NCI-H1436 treated with DMSO at 0.1 percent for 48 hours (cell line): Measurements from ENCODE around the gene UBTD2.

Experiments used
- DNase-seq: peaks from one replicate; lab custom pipeline; 2025; lab: John Stamatoyannopoulos, UW

UBTD2 gene

DNA sequence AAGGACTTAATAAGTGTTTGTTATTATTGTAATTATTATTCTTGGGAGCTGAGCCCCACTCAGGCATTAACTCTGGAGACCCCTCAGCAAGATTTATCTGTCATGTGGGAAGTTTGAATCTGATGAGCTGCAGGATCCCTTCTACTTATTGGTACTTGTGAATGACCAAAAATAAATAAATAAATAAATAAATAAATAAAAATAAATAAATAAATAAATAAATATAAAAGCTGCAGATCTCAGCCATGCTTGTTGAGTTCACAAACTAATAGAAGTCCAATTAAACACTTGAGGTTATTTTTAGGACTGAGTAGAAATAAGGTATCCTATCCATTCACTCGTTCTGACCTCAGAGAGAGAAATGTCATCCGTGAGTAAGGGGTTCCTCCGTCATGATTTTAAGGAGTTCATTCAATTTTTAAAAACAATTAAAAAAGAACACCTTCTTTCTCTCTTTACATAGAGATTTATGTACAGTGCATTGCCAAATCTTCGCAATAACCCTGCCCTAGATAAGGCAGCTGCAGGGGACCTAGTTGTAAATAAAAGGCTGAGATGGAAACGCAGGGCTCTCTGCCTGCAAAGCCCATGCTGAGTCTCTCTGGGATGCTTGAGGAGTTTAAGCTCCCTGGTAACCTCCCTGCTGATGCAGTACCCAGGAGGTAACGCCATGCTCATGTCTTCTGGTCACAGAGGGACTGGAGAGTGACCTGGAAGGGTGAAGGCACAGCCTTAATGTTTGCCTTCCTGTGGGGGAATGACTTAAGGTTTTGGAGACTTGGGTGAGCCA, 88.4 kb downstream of the UBTD2 start:
- DNase-seq = no peak

DNA sequence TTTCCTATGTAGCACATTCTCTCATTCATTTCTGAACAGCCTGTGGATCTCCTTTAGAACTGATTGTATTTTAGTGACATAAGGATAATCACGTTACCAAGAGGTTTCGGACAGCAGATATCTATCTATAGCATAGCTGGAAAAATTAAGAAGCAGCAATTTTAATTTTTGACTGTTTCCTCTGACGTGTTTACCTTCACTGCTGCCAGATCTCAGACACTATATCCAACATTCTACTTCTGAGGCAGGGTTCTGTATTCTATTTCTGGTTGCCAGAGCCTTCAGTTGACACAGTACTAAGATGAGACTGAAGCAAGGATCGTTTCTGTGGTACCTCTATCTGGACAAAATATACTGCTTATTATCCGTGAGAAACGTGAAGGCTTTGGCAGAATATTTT, 89.7 kb downstream of the UBTD2 start, which contains the start of gene EFCAB9:
Gene EFCAB9, plus strand, starts transcription at position 301 of the 400 bp plus-strand sequence. Its CDS starts 1 bp downstream, at position 302.
- DNase-seq = no peak

DNA sequence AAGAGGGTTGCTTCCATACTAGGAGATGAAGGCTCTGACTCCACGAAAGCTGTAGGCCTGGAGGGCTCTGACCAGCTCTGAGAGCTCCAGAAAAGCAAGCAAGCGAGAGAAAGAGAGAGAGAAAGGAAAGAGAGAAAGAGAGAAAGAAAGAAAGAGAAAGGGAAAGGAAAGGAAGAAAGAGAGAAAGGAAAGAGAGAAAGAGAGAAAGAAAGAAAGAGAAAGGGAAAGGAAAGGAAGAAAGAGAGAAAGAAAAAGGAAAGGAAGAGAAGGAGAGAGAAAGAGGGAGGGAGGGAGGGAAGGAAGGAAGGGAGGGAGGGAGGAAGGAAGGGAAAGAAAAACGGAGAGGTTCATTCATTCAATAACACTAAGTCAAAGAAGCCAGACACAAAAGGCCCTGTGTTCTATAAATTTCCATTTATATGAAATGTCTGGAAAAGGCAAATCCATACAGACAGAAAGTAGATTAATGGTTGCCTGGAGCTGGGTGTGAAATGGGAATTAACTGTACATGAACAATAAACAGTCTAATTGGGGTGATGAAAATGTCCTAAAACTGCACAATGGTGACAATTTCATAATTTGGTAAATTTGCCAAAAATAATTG, 93.8 kb downstream of the UBTD2 start:
- no peak for DNase-seq

DNA sequence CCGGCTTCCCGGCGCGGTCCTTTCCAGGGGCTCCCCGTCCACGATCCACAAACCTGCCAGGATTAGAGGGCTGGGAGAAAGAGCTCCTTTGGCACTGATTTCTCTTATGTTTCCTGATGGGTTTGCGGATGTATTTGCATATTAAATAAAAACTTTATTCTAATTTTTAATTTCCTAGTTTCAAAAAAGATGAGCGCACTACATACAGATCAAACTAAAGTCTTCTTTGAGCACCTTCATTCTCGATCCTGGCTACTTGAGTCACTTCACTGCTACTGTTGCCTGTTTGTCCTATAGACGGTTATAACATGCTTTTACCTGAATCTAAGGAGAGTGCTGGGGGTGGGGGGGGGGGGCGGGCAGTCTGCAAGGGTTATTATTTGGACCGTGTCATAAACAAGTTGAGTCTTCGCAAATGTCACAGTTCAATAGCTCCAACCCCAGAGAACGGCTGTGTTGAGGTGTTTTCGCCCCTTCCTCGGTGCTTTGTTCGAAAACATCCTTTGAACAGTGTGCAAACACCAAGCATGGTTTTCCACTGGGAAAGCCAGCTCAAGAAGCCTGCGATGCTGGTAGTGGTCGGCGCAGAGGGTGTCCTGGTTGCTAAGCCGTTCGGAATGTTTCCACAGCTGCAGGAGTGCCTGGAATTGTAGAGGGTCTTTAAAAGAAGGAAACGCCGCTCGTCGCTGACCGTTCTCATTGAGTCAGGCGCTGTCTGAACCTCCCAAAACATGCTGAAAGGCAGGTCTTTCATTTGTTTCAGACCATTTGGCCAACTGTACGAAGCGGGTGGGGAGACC, 94.5 kb downstream of the UBTD2 start:
- DNase-seq = no peak

DNA sequence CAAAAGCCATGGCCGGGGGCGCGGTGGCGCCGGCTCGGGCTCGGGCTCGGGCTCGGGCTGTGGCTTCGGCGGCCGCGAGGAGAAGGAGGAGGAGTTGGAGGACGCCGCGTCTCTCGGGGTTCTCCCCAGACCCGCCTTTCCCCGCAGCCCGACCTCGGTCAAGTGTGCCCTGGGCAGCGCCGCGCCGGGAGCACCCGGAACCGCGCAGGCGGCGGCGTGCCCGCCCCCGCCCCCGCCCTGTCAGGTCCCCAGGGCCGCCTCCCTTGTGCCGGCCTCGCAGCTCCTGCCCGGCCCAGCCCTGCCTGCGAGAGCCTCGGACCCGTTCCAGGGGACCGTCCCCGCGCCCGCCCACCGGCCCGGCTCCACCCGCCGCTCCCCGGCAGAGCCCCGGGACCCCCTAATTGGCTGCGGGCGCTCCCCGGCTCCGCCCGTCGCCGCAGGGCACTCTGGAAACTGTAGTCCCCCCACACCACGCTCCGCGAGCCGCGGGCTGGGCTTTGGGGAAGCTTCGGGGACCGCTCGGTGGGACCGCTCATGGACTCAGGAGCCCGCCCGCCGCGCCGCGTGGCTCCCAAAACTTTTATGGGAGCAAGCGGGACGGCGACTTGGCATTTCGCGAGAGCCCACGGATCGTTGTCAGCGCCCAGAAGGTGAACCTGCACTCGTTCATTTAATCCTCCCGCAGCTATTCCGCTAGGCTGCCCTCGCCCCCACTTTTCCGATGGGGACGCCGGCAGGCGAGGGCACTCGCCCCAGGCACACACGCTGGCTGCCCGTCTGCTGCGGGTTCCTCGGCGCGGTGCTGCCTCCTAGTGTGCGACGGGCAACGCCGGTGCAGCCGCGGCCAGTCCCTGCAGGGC, 95.3 kb downstream of the UBTD2 start, which contains the start of gene STK10:
Gene STK10, minus strand, starts transcription at position 192 of the 860 bp plus-strand sequence. Its CDS starts 182 bp downstream, at position 10.
- peak; percentile 5 for DNase-seq

DNA sequence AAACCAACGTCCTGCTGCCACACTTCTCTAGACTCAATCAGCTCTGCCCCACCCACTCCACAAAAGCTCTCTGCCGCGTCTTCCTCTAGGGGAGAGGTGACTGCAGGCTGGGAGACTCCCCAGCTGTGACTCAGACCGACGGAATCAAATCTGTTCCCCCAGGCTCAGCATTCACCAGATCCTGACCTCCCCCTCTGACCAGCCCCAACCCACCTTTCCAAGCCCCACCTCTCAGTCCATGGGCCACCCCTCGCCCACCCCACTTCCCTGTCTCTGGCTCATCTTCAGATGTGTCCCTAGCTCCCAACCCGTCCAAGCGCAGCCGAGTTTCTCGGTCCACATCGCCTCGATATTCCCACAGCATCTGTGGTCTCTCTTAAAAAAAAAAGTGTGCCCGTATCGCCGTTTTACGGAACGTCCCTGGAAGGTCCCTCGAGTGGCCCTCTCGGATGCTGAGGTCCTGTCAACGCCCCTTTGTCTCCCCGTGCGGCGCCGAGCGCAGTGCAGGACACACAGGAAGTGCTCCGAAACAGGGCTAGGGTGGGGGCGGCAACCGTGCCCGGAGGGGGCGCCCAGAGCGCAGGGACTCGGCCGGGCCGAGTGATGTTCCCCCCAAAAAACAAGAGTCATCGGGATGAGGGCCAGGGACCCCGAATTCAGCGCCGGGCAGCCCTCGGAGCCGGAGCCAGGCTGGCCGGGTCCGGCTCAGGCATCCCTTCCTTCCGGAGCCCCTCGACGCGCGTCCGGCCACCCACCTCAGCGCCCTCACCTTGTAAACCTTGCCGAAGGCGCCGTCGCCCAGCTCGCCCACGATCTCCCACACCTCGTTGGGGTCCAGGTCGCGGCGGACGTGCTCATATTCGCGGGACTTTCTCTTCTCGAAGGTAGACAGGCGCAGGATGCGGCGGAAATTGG, 96.2 kb downstream of the UBTD2 start:
- no peak for DNase-seq

DNA sequence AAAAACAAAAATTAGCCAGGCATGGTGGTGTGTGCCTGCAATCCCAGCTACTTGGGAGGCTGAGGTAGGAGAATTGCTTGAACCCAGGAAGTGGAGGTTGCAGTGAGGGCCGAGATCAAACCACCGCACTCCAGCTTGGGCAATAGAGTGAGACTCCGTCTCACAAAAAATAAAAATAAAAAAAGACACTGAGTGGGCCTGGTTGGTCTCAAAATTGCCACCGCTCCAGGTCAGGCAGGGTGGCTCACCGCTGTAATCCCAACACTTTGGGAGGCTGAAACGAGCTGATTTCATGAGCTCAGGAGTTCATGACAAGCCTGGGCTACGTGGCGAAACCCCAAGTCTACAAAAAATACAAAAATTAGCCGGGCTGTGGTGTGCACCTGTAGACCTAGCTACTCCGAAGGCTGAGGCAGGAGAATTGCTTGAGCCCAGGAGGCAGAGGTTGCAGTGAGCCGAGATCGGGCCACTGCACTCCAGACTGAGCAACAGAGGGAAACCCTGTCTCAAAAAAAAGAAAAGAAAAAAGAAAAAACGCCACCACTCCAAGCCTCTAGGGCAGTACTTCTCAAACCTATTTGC, 97.4 kb downstream of the UBTD2 start:
- DNase-seq = no peak

DNA sequence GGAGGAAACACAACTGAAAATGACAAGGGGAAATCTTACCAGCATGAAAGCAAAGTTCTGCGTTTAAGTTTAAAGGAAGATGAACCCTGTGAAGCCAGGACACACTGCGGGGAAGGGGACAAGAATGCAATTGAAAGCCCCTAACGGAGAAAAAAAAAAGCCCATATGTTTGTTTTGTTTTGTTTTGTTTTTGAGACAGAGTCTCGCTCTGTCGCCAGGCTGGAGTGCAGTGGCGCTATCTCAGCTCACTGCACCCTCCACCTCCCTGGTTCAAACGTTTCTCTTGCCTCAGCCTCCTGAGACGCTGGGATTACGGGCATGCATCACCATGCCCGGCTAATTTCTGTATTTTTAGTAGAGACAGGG, 98.5 kb downstream of the UBTD2 start:
- no peak for DNase-seq

DNA sequence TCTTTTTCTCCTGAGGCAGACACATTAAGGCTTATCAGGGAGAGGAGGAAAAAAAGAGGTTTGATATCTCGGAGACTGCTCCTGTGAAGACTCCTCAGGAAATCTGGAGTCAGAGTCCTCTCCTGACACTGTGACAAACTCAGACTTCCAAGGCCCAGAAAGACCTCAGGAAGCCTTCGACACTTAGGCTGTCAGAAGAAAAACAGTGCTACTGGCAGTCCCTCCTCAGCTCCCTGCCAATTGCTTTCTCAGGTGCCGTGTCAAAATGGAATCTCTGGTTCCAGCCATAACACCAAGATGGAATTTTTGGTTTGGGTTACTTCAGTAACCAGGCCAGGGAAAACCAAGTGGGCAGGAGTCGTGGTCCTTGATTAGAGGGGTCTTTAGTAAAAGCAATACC, 99.7 kb downstream of the UBTD2 start:
- no peak for DNase-seq

DNA sequence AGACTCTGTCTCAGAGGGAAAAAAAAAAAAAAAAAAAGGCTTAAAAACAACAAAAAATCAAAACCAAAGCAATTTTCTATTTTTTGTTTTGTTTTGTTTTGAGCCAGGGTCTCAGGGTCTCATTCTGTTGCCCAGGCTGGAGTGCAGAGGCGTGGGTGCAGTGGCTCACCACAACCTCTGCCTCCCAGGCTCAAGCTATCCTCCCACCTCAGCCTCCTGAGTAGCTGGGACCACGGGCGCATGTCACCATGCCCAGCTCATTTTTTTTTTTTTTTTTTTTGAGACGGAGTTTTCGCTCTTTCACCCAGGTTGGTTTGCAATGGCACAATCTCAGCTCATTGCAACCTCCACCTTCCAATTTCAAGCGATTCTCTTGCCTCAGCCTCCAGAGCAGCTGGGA, 101.3 kb downstream of the UBTD2 start:
- DNase-seq = no peak

DNA sequence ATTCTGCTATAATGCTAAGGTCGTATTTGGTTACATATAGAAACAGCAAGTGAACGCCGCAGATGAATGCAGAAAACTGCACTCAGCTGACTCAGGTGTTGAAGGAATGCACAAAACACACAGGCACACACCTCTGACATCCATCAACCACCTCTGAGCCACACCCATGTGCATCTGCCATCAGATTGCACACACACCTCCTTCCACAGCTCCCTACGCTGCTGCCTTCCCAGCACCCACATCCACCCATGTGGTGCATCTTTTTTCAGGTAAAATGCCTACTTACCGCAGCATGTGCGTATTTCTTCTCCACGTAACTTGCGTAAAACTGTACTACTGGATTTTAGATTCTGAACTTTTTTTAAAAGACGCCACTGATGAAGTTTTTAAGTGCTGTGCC, 102.6 kb downstream of the UBTD2 start:
- DNase-seq = no peak

DNA sequence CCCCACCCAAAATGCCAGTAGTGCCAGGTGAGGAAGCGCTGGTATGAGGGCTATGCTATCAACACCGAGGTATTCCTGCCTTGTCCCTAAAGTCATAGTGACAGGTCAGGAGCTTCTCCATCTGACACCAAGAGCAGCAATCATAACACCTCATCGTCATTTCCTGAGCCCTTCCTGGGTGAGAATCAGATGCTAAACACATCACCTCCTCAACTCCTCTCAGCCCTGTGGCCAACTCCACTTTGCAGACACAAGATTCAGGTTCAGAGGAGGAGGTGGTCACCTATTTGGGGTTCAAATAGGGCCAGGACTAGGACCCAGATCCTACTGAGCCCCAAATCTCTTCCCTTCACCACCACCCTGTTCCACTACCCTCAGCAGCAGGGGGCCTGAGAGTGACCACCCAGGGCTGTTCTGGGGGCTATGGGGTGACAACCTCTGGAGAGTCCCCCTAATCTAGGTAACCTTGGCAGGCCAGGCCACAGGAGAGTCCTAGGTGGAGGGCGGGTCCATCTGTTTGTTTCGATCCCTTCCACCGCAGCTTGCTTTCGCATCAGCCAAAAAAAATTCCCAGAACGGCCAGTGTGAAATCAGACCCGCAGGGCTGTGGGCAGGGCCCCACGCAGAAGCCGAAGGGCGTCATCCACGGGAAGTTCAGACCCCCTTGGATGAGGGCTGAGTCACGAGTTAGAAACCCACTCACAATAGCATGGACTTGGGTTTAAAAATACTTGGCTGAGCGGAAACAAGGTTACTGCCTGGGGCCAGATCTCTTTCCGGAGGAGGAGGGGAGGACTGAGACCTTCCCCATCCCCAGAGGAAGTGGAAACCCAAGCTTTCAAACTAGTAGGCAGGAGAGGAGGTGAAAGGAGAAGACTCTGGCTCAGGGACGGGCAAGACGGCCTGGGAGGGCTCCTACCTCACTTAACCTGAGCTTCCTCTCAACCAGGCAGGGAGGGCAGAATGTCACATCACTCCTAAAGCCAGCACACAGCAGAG, 104.3 kb downstream of the UBTD2 start:
- DNase-seq = no peak

DNA sequence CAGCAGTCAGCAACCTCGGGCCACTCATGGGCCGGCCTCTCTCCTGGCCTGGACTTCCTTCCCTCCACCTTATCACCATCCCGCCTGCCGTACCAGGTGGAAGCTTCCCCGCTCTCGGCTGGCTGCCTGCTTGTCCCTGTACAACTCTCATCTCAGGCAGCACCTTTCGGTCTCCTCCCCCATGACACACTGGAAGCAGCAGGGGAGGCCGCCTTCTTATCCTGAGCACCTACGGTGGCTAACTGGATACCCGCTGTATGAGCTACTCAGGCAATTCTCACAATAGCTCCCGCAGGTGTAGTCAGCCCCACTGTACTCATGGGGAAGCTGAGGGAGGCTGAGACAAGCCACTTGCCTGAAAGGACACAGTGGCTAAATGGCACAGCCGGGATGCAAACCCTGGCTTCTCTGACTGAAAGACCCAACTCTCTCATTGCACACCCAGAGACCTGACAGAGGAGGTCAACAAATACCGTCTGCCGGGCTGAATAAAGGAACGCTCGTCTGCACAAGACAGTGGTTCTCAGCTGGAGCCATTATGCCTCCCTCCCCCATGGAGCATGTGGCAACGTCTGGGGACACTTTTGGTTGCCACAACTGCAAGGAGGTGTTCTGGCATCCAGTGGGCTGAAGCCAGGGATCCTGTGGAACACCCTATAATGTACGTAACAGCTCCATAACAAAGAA, 105.1 kb downstream of the UBTD2 start:
- DNase-seq = no peak

DNA sequence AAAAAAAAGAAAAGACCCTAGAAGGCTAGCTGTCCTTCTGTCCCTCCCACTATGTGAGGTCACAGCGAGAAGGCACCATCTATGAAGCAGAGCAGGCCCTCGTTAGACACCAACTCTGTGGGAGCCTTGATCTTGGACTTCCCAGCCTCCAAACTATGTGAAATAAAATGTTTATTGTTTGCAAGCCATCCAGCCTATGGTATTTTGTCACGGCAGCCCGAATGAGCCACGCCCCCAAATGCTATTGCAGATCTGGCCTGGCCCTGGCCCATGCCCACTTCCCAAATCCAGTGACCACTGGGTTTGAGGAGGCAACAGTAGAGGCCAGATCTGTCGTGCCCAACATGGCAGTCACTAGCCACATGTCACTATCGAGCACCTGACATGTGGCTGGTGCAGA, 106.4 kb downstream of the UBTD2 start:
- no peak for DNase-seq

DNA sequence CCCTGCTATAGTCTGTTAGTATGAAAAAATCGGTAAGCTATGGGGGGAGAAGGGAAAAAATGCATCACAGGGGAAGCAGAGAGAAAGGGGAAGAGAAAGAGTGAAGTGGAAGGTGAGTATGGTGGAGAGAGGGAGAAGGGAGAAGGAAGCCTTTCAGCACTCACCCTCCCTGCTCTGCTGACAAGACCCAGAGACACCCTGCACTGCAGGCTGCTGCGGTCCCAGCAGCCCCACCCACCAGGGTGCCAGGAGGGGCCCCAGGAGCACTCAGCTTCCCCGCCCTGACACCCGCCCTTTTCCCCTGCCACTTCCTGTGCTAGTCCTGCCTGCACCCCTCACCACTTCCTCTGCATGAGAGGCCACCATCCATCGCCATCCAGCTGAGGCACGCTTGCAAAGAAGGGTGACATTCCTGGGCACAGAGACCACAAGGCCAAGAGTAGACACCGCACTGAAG, 108.3 kb downstream of the UBTD2 start:
- DNase-seq = no peak

DNA sequence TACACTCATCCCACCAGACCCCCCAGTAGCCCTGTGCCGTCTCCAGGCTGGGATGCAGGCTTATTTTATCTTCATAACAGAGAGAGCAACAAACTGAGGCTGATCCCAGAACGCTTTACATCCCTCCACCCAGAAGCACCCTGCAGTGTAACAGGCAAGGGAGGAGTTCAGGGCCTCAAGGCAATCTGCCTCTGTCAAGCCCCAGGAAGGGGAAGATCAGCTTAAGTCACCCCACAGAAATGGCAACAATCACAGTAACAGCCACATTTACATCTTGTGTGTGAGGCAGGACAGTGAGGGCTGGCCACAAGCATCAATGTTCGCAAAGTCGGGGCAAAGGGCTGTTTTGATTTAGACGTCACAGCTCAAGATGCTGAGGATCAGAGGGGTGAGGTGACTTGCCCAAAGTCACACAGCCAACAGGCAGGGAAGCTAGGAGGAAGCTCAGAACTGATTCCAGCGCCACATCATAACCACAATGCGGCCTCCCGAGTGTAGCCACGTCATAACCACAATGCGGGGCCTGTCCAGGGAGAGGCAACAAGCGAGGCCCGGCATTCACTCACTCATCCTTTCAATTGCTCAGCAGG, 109.9 kb downstream of the UBTD2 start:
- no peak for DNase-seq

DNA sequence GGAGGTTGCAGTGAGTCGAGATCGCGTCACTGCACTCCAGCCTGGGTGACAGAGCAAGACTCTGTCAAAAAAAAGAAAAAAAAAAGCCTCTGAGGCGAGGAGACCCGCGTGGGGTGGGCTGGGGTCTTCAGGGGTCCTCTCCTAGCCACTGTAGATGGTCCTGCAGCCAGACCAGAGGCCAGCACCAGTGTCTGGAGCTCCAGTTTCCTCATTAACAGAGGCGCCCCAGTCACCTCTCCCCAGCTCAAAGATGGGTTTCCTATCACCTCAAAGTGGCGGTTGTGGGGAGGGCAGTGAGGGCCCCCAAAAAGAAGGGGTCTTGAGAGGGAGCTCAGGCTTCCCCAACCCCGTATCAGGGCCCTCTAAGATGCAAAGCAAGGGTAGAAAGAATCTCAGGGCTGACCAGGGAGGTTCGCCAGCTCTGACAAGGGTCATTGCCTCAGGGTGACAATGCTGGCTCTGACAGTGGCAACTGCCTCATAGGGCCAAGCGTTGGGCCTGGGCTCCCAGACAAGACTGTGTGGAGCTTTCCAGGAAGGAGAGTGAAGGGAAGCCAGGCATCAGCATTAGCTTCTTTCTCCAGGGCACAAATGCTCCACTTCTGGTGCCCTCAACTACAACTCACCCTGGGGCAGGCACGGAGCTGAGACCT, 110.5 kb downstream of the UBTD2 start:
- no peak for DNase-seq

DNA sequence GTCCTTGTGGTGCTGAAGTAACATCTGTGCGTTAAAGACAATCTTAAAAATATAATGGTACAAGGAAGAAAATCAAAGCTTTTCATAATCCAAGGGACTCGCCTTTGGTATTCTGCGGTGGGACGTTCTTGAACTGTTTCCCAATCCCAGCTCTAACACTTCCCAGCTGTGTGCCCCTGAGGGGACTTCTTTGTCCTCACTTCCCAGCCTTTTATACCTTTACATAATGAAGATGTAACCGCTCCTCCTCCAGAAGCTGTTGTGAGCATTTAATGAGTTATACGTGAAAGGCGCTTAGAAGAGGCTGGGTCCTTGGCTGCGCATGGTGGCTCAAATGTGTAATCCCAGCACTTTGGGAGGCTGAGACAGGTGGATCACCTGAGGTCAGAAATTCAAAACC, 112.4 kb downstream of the UBTD2 start:
- DNase-seq = no peak
